GM18870 (cell line): ENCODE results near the gene ABRAXAS1.
"Not testable (repeated sequence)": the region's sequence is repeated elsewhere in the genome, so short reads cannot be mapped to it uniquely, and the experiment has no call there.

Experiments
- ATAC-seq: cut with Tn5 transposase; IDR thresholded peaks from one replicate; pipeline ENCODE4 v1.9.1; 2021; ENCODE audit warnings: moderate library complexity; ENCODE audit not compliant: unreplicated experiment

The ABRAXAS1 gene

GRCh38 chr4:83484500-83485461, at the start of gene ABRAXAS1:
Gene ABRAXAS1, minus strand, starts transcription at chr4:83485100. Its CDS starts 28 bp downstream, at chr4:83485072.
- ATAC-seq: peak; percentile 86

GRCh38 chr4:83527671-83528070, 42.8 kb upstream of the ABRAXAS1 start:
- no peak for ATAC-seq

- ATAC-seq: no peak
Observed at GRCh38 chr4:83522239-83522638, 37.3 kb upstream of the ABRAXAS1 start.

- ATAC-seq: no peak
Observed at GRCh38 chr4:83516042-83516772, 31.3 kb upstream of the ABRAXAS1 start.

GRCh38 chr4:83510442-83510841, 25.5 kb upstream of the ABRAXAS1 start:
- ATAC-seq: no peak

- ATAC-seq: not testable (repeated sequence)
Observed at GRCh38 chr4:83509156-83509585, 24.3 kb upstream of the ABRAXAS1 start.

- no peak for ATAC-seq
Observed at GRCh38 chr4:83504996-83505395, 20.1 kb upstream of the ABRAXAS1 start.

GRCh38 chr4:83504503-83504902, 19.6 kb upstream of the ABRAXAS1 start:
- ATAC-seq: no peak

GRCh38 chr4:83503974-83504373, 19.1 kb upstream of the ABRAXAS1 start:
- ATAC-seq: no peak

- ATAC-seq: not testable (repeated sequence)
Observed at GRCh38 chr4:83501671-83502070, 16.8 kb upstream of the ABRAXAS1 start.

- no peak for ATAC-seq
Observed at GRCh38 chr4:83498187-83498586, 13.3 kb upstream of the ABRAXAS1 start.

- ATAC-seq: not testable (repeated sequence)
Observed at GRCh38 chr4:83496085-83496917, 11.4 kb upstream of the ABRAXAS1 start.

GRCh38 chr4:83490876-83491450, 6.1 kb upstream of the ABRAXAS1 start:
- peak; percentile 63 for ATAC-seq

GRCh38 chr4:83489711-83490326, 4.9 kb upstream of the ABRAXAS1 start:
- ATAC-seq: no peak

GRCh38 chr4:83486457-83487129, 1.7 kb upstream of the ABRAXAS1 start:
- ATAC-seq: no peak

GRCh38 chr4:83473966-83474365, 10.9 kb downstream of the ABRAXAS1 start:
- ATAC-seq: no peak

- ATAC-seq: no peak
Observed at GRCh38 chr4:83473423-83473822, 11.5 kb downstream of the ABRAXAS1 start.

GRCh38 chr4:83456184-83456501, 28.8 kb downstream of the ABRAXAS1 start:
- ATAC-seq: no peak

GRCh38 chr4:83455281-83456183, 29.4 kb downstream of the ABRAXAS1 start, which contains the start of the genes HELQ and MRPS18C:
Gene HELQ, minus strand, starts transcription at chr4:83455823. Its CDS starts 130 bp downstream, at chr4:83455693.
Gene MRPS18C, plus strand, starts transcription at chr4:83456058. Its CDS starts 20 bp downstream, at chr4:83456078.
- ATAC-seq: peak; percentile 97
